ACHN (cell line): ENCODE results near the gene RBM17.
"Not testable (repeated sequence)": the region's sequence is repeated elsewhere in the genome, so short reads cannot be mapped to it uniquely, and the experiment has no call there.

ENCODE experiments used
- DNase-seq: peaks from one replicate; pipeline ENCODE4 v3.0.0-alpha.2; 2015
- in situ Hi-C: cut with HindIII; loops from 2 replicates; pipeline ENCODE4 v1.10.0; 2017; ENCODE audit warnings: low sequenced_read_pairs, low pct_ligation_motif_present, low pct_unique_long_range_greater_than_20kb

RBM17 gene

GRCh38 chr10:6165933-6166332 is 77.1 kb downstream of the RBM17 start:
- DNase-seq, in situ Hi-C loops: not testable (repeated sequence)
